Measurements from ENCODE around the gene KLF2. TPM values are rescaled to one million over a fixed set of nuclear protein-coding genes. Genes with fewer than 3 reads are reported as not detected.
A peak's percentile ranks its signal among the peaks of the same experiment; 100 is the strongest.

The KLF2 gene
- total and polyA plus RNA-seq, 2 of the 13 experiments (the other 11 are each of a cell fraction or from before 2014, with no cell fraction given), result not detected

GRCh38 chr19:16361926-16362325, 37.3 kb downstream of the KLF2 start (continued):
- no peak for TF ChIP-seq ARID3A (IDR thresholded peaks at IDR 0.05; ENCODE audit: low read depth, low read length)
- TF ChIP-seq ZNF335 (CRISPR knock-in tag; IDR thresholded peaks at IDR 0.05), result no peak
- no peak for TF ChIP-seq KAT8 (CRISPR knock-in tag; IDR thresholded peaks at IDR 0.05)
- no peak for TF ChIP-seq PAWR (CRISPR knock-in tag; IDR thresholded peaks at IDR 0.05; ENCODE audit: borderline replicate concordance)
- no peak for TF ChIP-seq NR0B2 (CRISPR knock-in tag; IDR thresholded peaks at IDR 0.05)
- no peak for TF ChIP-seq PBX3 (CRISPR knock-in tag; IDR thresholded peaks at IDR 0.05; ENCODE audit: borderline replicate concordance)

GRCh38 chr19:16363133-16363851, 38.7 kb downstream of the KLF2 start:
- DNase-seq (ENCODE audit: low spot score) (no peak), ATAC-seq (peak; percentile 17; the same call in 2 of the 3 replicates), FAIRE-seq (no peak)
- in situ Hi-C loops (cut with HindIII; ENCODE audit: extremely low pct_ligation_motif_present, low pct_unique_long_range_greater_than_20kb) (no loop called here), intact Hi-C loops (cut with micrococcal nuclease; ENCODE audit: unreplicated experiment) (no loop called here)
- H3K4me1 ChIP-seq (ENCODE audit: insufficient read depth, low read length), result peaks cover 12% of the 10 kb centered on the region
- H3K27ac ChIP-seq (ENCODE audit: extremely low read length, insufficient read depth, low read length), result no peak overlapping the region
- ChIA-PET POLR2A (no interaction called here), CTCF (ENCODE audit: low intra/inter-chr PET ratio, low total read pairs) (no interaction called here)
- TF ChIP-seq ZNF687 (CRISPR knock-in tag; IDR thresholded peaks at IDR 0.05), result 0 out of 2 replicates have a peak, but pooled peaks have one; percentile 10
- peak; percentile 42 for TF ChIP-seq AGO2 (optimal IDR thresholded peaks at IDR 0.05; ENCODE audit: low read depth, low read length)
- TF ChIP-seq PAX8 (CRISPR knock-in tag; IDR thresholded peaks at IDR 0.05; ENCODE audit: borderline replicate concordance), result no peak
- TF ChIP-seq ZNF343 (CRISPR knock-in tag; IDR thresholded peaks at IDR 0.05), result 0 out of 2 replicates have a peak, but pooled peaks have one; percentile 27
- no peak overlapping the region for H3K4me3 ChIP-seq (replicated peaks in 1 of 3; ENCODE audit: insufficient read depth in 1 of 3, low read depth in 2 of 3, low read length in 3 of 3)
- peaks cover 0 to 14% of the 10 kb centered on the region in 2 experiments; a peak in 1 of 5 replicates for H3K36me3 ChIP-seq (replicated peaks in 1 of 2; ENCODE audit: control insufficient read depth in 1 of 2, insufficient read depth in 2 of 2, low read length in 2 of 2)
- no peaks in the 10 kb centered on the region for H3K9me3 ChIP-seq (ENCODE audit: low read length)
- H3K27me3 ChIP-seq (ENCODE audit: control insufficient read depth in 1 of 2, insufficient read depth in 2 of 2, low read length in 2 of 2), result no peaks in the 10 kb centered on the region
- WGBS (ENCODE audit: low lambda C conversion rate), result 89% methylated on average over 17 of the region's 20 CpGs
- no peaks in the 10 kb centered on the region for H4K20me1 ChIP-seq (ENCODE audit: insufficient read depth, low read length)
- H3K9ac ChIP-seq (ENCODE audit: insufficient read depth, low read depth, low read length), result no peak overlapping the region
- H3K4me2 ChIP-seq (ENCODE audit: low read depth, low read length), result no peak overlapping the region
- no peaks in the 10 kb centered on the region for H3K79me2 ChIP-seq (ENCODE audit: insufficient read depth, low read length)
- H2AFZ ChIP-seq (ENCODE audit: low read length), result no peak overlapping the region
- no TSS peak for BruUV-seq (replicated peaks)

Measured in HepG2 (cell line).